Activated CD8-positive, alpha-beta memory T cell treated with anti-CD3 and anti-CD28 coated beads, Interleukin-2, amount 50 U/mL, for 4 hours (primary cell): Measurements from ENCODE around the gene ARHGAP22.

Experiments used
- DNase-seq: peaks from one replicate; pipeline ENCODE4 v3.0.0-alpha.2; 2020

ARHGAP22 gene

DNA sequence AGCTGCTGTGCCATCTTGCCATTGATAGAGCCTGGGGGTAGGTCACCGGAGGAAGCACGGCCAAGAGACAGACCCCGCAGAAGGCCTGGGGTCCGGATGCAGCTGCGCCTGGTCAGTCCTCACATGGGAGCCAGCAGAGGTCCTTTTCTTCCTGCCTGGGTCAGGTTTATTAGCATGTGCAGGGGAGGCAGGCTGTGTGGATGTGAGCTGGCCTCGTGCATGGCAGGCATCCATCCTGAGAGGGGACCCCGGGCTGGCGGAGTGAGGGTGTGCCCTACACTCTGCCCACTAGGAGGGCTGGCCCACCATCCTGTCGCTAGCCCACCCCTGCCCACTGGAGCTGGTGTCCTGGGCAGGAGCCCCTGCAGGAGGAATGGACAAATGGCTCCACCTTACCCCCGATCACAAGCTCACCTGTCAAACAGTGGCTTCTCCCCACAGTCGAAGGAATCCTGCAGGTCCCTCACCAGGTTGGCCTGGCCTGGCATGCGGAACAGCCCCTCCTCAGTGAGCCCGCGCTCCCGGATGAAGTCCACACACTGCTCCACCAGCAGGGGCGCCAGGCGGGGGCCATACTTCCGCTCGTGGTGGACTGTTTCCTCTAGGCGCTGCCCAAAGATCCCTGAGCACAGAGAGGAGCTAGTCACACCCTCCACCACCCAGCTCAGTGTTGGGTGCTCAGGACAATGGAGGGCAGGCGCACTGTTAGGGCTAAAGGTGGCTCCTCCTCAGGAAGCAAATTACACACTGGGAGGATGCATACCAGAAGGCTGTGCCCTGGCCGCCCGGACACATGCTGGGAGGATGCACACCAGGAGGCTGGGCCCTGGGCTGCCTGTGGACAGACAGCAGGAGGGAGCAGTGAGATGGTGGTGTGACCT is 145.4 kb downstream of the ARHGAP22 start:
- no peak for DNase-seq

DNA sequence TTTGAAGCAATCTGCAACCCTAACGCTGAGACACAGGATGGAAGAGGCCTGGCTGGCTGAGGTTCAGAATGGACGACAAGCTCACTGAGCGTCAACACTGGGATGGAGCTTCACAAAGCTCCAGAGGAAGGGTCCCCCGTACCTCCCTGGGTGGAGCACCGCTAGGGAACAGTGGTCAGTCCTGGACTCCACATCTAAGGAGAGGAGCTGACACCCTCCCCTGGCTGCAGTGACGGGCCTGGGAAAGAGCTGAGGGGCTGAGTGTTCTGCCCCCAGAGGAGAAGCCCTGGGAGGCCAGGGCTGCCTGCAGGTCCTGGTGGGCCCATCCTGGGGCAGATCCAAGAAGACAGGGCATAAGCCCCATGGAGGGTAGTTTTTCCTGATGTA is 146.2 kb downstream of the ARHGAP22 start:
- no peak for DNase-seq

GRCh38 chr10:48457949-48458661 is 146.8 kb downstream of the ARHGAP22 start:
- DNase-seq = no peak

GRCh38 chr10:48456808-48457761 is 147.8 kb downstream of the ARHGAP22 start:
- no peak for DNase-seq

- DNase-seq = no peak
Observed at GRCh38 chr10:48456361-48456804, 148.5 kb downstream of the ARHGAP22 start.

- DNase-seq = no peak
Observed at GRCh38 chr10:48455392-48456151, 149.3 kb downstream of the ARHGAP22 start.

GRCh38 chr10:48455055-48455391 is 149.8 kb downstream of the ARHGAP22 start:
- no peak for DNase-seq

- DNase-seq = no peak
Observed at GRCh38 chr10:48454302-48455054, 150.4 kb downstream of the ARHGAP22 start.

DNA sequence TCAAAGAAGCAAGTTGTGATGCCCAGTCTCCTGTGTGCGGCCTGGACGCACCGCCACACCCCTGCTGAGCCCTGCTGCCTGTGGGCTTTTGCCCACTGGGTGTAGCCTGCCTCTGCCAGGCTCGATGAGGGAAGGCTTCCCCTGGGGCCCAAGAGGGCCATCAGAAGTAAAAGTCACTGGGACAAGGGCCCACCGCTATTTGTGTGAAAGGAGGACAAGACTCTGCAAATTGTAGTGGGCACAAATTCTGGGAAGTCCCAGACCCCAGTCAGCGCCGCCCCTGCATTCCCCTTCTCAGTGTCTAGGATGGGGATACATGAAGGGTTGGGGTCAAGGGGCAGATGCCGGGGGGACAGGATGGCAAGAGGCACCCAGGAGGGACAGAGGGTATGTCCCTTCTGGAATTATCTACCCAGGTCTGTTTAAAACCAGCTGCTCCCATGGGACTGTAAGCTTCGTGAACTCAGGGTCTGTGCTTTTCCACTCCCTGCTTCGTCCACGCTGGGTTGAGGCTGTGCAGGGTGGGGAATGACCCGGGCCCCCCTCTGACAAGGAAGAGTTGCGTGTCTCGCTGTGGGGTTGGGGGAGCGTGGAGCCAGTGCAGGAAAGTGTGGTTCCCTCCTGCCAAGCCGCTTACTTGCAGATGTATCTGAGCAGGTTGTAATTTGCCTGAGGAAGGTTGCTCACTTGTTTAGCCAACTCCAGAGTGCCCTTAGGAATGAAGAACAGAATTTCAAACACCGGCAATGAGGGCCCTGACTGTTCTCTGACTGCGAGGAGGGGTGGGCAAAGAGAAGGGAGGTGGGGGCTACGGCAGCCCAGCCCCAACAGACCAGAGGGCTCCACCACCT is 151.2 kb downstream of the ARHGAP22 start:
- DNase-seq = no peak

GRCh38 chr10:48452879-48453412 is 151.9 kb downstream of the ARHGAP22 start:
- DNase-seq = no peak

DNA sequence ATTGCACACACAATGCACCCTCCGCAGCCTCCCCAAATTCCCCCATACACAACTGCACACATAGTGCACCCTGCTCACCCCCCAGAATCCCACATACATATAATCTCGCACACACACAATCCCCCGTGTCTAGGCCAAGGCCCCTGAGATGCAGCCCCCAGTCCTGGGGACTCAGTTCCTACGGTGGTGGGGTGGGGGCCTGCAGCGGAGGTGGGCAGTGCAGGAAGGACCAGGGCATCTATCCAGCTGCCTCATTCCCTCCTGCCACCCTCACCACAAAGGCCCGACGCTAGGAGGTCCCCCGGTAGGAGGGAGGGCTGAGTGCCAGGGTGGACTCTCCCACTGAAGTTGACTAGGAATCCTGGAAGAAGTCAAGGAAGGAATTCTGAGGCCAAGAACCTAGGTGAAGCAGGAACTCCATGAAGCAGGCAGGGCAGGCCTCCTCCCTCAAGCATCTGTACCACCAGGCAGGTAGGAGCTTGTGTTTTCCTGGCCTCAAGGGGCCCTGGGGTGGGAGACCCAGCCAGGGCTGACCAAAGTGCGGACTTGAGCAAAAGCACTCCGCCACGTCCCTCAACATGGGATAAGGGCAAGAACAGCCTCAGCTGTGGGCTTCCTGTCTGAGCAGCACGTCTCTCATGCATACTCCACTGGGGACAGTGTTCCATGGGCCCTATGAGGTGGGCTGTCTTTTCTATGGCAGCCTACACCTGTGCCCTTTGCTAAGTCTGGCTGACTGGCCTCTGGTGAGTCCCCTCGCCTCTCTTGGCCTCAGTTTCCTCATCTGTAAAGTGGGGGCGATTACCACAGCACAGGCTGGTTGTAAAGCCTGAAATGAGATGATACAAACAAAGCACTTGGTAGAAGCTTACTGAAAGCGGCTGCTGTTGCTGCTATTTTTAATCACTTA is 152.6 kb downstream of the ARHGAP22 start:
- DNase-seq = no peak

DNA sequence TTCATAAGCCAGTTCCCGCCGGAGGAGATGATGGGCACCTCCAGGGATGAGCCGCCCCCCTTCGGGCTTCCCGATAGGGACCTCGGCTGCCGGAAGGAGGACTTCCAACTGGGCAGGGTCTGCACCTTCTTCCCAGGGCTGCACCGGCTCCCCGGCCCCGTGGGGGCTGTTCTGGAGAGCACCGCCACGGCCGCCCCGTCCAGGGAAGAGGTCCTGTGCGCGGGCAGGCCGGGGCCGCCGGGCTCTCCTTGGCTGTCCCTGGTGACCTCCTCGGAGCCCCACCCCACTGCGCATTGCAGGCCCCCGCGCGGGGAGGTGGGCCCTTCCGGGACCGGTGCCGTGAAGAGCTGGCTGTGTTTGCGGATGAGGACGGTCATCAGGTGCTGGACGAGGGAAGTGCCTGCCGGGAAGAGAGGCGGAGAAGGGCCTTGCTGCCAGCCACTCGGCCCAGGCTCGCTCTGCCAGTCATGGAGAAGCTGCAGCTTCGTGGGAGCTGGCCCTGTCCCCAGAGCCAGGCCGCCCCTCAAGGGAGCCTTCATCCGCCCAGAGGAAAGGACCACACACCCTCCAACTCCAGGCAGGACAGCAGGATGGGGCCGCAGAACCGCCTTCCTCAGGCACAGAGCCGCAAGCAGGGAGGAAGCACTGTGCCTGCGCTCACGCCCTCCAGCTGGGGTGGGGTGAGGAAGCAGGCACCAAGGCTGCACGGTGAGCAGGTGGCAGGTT is 154.0 kb downstream of the ARHGAP22 start:
- DNase-seq = no peak

DNA sequence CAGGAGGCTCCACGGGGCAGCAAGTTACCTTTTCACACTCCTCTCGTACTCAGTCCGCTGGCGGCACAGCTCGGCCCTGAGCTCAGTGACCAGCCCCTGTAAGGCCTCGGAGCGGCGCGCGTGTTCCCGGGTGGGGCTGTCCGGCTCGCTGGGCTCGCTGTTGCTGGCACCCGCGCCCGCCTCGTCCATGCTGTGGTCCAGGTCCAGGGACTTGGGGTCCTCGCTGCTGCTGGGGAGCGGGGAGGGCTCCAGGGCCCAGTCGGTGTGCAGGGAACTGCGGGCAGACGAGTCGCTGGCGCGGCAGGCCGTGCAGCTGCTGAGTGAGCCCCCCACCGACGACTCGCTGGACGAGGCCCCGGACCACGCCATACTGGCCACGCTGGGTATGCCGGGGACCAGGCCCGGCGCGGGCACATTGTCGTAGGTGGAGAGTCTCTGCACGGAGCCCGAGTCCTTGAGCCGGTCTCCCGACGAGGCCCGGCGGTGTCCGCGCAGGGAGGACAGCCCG is 154.6 kb downstream of the ARHGAP22 start:
- DNase-seq = no peak

- DNase-seq = no peak
Observed at GRCh38 chr10:48449501-48450232, 155.2 kb downstream of the ARHGAP22 start.

DNA sequence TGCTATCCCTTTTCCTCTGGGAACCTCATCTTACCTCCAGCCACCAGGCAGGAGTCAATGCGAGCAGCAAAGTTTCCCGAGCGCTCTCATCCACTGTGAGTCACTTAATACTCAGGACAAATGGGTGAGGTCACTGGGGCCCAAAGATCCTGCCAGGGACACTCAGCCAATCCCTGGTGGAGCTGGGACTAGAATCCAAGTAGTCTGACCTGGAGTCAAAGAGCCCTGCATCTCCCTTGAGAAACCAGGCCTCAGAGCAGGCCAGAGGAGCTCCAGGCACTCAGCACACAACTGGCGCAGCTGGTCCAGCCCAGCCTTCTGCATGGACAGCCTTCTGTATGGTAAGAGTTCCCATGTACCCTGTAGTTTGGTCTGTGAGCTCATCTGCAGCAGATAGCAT is 156.1 kb downstream of the ARHGAP22 start:
- no peak for DNase-seq

DNA sequence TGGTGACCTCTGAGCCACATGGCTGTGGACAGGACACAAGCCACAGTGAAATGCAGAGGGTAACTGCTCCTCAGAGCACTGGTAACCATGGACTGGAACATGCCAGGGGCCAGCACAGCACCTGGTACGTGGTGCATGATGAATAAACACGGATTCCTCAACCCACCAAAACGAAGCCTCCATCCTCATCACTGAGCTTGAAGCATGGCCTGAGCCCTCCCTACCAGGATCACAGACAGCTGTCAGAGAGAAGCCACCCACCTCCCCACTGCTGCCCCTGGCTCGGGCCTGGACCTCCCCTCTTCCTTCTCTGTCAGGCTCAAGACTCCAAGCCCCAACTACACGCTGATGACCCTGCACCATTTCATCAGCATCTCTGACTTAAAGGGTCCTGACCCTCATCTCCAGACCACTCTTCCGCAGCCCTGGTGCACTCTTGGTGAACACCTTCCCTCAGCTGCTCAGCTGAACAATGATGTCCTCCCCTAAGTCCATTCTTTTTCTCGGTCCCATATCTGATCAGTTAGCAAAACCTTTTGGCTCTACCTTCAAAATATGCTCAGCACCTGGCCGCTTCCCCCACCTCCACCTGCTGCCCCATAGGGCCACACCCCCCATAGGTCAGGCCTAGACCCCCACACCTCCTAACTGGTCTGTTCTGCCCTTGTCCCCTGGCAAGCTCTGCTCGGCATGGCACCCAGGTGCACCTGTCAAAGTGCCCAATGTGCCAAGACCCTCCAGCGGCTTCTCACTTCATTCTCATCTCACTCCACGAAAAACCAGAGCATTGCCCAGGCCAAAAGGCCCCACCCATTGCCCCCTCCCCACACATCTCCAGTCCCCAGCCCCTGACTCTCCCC is 157.3 kb downstream of the ARHGAP22 start:
- DNase-seq = no peak

DNA sequence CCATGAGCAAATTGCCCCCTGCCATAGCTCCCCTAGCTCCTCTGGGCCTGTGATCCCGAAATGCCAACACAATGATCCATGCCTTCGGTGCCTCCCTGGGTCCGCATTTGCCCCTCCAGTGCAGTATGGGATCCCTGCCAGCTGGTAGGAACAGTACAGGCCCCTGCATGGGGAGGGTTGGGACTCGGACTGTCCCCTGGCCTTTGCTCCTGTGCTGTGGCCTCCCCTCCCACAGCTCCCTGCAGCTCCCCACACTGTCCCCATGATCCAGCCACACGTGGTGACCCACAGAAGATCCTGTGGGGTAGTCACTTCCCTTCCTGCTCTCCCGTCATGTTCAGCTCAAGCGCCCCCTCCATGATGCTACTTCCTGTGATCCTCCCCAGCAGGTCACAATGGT is 158.1 kb downstream of the ARHGAP22 start:
- DNase-seq = no peak
